G401 (cell line): Measurements from ENCODE around the gene AOPEP. TPM values are rescaled to one million over a fixed set of nuclear protein-coding genes. Genes with fewer than 3 reads are reported as not detected.

Experiments used
- DNase-seq: peaks from one replicate; pipeline ENCODE4 v3.0.0-alpha.2; 2015; ENCODE audit warnings: low spot score
- in situ Hi-C: cut with HindIII; loops from 2 replicates; pipeline ENCODE4 v1.10.0; 2016; ENCODE audit warnings: low sequenced_read_pairs, mixed read lengths
- total RNA-seq: library from RNA; depleted of rRNA; stranded (reverse); fragments of >200 nt; shearing (Covaris generic); gene quantifications from 2 replicates; pipeline ENCODE4 v1.2.3, GENCODE V29; 2014

The AOPEP gene
- total RNA-seq, 1 experiment from 2014 or later = 23.8 TPM

- in situ Hi-C loops = loop anchor here (5.0 kb wide), 1 partner anchor 75 kb away; no protein-coding TSS in a partner anchor
- DNase-seq = no peak
Observed at GRCh38 chr9:94802793-94803192, 76.3 kb downstream of the AOPEP start.

- in situ Hi-C loops = loop anchor here (5.0 kb wide), 1 partner anchor 73 kb away; no protein-coding TSS in a partner anchor
- no peak for DNase-seq
Observed at GRCh38 chr9:94804316-94804715, 77.8 kb downstream of the AOPEP start.

- DNase-seq = no peak
- in situ Hi-C loops = no loop called here
Observed at GRCh38 chr9:94805051-94805489, 78.6 kb downstream of the AOPEP start.

GRCh38 chr9:94805585-94805984, 79.1 kb downstream of the AOPEP start:
- no peak for DNase-seq
- in situ Hi-C loops = no loop called here

- no peak for DNase-seq
- in situ Hi-C loops = no loop called here
Observed at GRCh38 chr9:94806307-94806893, 79.9 kb downstream of the AOPEP start.

- DNase-seq = no peak
- in situ Hi-C loops = no loop called here
Observed at GRCh38 chr9:94807556-94807955, 81.1 kb downstream of the AOPEP start.

- DNase-seq = no peak
- in situ Hi-C loops = no loop called here
Observed at GRCh38 chr9:94808926-94809700, 82.6 kb downstream of the AOPEP start.

GRCh38 chr9:94809778-94810177, 83.3 kb downstream of the AOPEP start:
- no peak for DNase-seq
- in situ Hi-C loops = no loop called here

GRCh38 chr9:94811074-94811473, 84.6 kb downstream of the AOPEP start:
- in situ Hi-C loops = no loop called here

GRCh38 chr9:94812343-94812742, 85.8 kb downstream of the AOPEP start:
- in situ Hi-C loops = no loop called here
- DNase-seq = no peak

More at GRCh38 chr9:94811074-94811473, 84.6 kb downstream of the AOPEP start:
- no peak for DNase-seq

- in situ Hi-C loops = no loop called here
- no peak for DNase-seq
Observed at GRCh38 chr9:94813379-94813778, 86.9 kb downstream of the AOPEP start.

- DNase-seq = peak; percentile 74
Observed at GRCh38 chr9:94817291-94818177, 91.0 kb downstream of the AOPEP start.

GRCh38 chr9:94818178-94818541, 91.7 kb downstream of the AOPEP start:
- in situ Hi-C loops = no loop called here
- DNase-seq = no peak

More at GRCh38 chr9:94817291-94818177, 91.0 kb downstream of the AOPEP start:
- in situ Hi-C loops = no loop called here

- in situ Hi-C loops = no loop called here
- no peak for DNase-seq
Observed at GRCh38 chr9:94819161-94819687, 92.7 kb downstream of the AOPEP start.

- in situ Hi-C loops = no loop called here
- DNase-seq = no peak
Observed at GRCh38 chr9:94821098-94821887, 94.8 kb downstream of the AOPEP start.

GRCh38 chr9:94822273-94822672, 95.8 kb downstream of the AOPEP start:
- no peak for DNase-seq
- in situ Hi-C loops = no loop called here

GRCh38 chr9:94823710-94824109, 97.2 kb downstream of the AOPEP start:
- no peak for DNase-seq
- in situ Hi-C loops = no loop called here

GRCh38 chr9:94824411-94824810, 97.9 kb downstream of the AOPEP start:
- in situ Hi-C loops = no loop called here
- no peak for DNase-seq
